Stimulated activated CD4-positive, alpha-beta T cell treated with anti-CD3 and anti-CD28 coated beads, Interleukin-12 subunit alpha, Interleukin-12 subunit beta, amount 100 ng/mL, for 4 hours (primary cell): Measurements from ENCODE around the gene CARS1.

Experiments
- DNase-seq: peaks from one replicate; pipeline ENCODE4 v3.0.0-alpha.2; 2020

The CARS1 gene

GRCh38 chr11:2990617-2991451, 66.4 kb downstream of the CARS1 start:
- peak; percentile 37 for DNase-seq

- no peak for DNase-seq
Observed at GRCh38 chr11:2989551-2989950, 67.7 kb downstream of the CARS1 start.

DNA sequence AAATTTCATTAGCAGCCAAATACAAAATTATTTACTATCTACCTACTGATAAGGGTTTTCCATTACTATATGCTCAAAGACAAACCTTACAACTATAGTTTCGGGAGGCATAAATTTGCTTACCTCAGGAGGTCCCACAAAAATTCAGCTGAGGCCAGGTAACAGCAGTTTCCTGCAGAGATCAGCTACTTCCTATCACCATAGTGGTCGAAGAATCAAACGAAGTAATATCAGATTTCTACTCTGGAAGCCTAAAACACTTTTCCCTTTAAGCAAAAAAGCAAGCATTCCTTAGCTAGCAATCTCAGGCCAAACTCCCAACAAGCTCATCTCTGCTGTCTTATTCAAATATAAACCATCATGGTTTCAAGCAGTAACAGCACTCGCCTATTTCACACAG, 68.2 kb downstream of the CARS1 start:
- no peak for DNase-seq

DNA sequence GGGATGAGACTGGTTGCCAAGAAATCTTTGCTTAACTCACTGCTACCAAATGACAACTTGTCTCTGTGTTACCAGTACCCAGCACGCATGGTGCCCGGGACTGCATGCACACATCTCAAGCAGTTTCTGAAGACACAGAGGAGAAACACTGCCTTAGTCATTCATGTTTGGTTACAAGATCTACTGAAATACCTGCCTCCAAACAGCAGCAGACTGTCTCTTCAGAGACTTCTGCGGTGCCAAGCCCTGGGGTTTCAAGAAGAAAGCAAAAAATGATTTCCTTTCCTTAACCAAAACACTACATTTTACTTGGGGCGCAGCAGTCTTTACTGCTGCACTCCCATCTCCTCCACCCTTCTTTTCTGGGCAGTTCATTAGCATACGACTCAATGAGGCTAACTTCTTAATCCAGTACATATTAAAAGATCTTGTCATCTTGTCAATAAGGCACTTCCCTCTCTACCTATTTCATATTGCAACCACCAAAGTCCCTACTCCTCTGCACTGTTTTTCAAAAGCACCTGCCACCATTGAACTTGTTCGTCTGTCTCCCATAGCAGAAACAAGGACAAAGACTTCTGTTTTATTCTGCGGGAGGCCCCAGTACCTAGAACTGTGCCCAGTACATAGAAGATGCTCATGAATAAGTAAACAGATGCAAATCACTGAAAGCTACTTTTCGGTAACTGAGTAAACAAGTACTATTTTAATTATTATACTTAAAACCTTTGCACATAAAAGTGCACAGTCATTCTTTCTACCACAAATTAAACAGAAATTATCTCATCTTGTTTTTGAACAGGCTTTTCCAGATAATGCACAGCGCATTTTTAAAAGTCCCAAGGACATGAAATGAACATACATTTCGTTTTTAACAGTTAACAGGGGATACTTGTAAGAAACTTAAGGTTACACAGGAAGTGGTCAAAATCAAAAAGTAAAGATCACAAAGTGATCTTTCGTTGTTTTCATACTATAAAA, 69.1 kb downstream of the CARS1 start:
- peak; percentile 24 for DNase-seq

DNA sequence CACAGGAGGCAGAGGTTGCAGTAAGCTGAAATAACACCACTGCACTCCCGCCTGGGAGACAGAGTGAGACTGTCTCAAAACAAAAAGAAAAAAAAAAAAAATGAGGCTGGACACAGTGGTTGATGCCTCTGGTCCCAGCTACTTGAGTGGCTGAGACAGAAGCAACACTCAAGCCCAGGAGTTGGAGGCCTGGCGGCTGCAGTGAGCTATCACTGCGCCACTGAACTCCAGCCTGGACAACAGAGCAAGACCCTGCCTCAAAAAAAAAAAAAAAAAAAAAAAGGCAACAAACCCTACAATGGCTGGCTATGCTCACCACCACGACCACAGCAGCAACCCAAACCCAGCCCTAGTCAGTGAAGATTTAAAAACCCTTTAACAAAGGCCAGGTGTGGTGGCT, 73.3 kb downstream of the CARS1 start:
- DNase-seq, result no peak

DNA sequence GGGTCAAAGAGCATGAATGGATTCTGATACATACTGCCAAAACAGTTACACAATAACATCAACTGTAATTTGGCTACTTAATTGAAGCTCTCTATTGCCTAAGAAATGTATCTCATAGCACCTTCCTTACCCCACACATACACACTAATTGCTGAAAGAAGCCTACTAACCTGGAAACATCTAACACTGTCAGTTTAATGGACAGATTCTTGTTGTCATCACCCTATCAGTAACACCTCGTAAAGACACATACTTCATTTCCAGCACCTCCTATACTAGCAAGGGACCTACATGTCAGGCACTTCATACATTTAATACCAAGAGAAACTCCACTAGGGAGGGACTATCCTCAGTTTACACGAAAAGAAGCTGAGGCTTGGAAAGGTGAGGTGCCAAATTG, 75.0 kb downstream of the CARS1 start:
- no peak for DNase-seq

GRCh38 chr11:2981130-2981529, 76.1 kb downstream of the CARS1 start:
- no peak for DNase-seq

DNA sequence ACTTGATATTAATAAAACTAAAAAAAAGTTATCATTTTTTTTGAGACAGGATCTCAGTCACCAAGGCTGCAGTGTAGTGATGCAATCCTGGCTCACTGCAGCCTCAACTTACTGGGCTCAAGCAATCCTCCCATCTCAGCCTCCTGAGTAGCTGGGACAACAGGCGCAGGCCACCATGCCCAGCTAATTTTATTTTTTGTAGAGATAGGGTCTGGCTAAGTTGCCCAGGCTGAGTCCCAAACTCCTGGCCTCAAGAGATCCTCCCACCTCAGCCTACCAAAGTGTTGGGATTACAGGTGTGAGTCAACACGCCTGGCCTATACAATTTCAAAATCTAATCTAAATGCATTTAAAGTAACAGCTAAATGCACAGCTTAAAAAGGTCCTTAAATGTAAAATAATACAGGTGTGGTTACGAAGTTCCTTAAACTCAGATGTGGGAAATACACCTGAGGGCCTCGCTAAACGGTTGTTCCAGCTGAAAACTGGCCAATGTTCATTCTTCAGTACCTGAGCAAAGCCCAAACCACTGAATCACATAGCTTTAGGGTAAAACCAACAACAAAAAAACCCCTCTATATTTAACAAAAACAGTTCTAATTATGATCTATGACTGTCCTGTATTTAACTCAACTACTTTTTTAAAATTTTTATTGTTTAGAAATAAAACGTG, 76.9 kb downstream of the CARS1 start:
- no peak for DNase-seq

DNA sequence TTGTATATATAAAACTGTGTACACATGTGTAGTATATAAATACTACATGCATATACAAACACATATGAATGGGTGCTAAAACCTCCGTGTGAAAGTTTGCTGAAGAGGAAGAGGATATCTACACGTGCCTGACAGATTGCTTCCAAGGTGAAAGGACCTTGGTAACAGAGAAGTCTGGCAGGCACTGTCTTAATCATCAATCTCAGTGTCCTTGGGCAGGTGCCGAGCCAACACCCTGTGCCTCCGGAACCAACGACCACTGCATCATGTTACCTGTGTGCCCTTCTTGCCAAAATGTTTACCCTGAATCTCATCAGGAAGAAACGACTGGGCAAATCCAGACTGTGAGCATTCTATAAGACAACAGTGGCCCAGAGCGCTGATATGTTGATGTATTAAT, 80.1 kb downstream of the CARS1 start:
- DNase-seq, result no peak

DNA sequence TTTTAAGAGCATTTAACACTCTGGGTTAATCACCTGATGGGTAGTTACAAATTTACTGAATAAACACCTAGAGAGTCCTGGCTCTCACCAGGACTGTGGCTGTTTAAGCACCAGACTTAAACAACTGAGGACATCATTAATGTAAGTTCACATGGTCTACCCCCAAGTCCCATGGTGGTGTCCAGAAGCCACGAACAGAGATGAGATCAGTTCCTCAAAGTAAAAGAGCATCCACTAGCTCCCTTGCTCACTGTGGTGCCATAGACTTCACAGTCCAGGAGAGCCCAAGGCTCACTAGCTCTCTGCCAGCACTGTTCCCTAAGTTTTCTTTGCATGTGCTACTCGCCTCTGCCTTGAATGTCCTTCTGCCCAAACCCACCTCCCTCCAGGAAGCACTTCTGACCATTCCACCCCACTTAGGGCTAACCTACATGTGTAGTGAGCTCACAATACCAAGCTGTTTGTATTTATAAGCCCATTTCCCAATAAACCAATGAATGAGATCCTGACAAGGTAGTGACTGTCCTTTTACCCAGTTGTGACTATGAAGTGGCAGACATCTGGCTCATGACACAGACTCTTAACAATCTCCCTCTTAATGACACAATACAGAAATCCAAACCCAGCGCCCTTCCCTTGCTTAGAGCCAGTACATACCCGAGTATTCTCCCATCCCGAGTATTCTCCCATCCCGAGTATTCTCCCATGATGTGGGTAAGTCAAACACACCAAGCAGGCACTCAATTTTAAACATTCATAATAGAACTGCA, 80.7 kb downstream of the CARS1 start:
- no peak for DNase-seq

GRCh38 chr11:2975594-2975993, 81.6 kb downstream of the CARS1 start:
- DNase-seq, result peak; percentile 21

- no peak for DNase-seq
Observed at GRCh38 chr11:2974272-2974671, 83.0 kb downstream of the CARS1 start.

DNA sequence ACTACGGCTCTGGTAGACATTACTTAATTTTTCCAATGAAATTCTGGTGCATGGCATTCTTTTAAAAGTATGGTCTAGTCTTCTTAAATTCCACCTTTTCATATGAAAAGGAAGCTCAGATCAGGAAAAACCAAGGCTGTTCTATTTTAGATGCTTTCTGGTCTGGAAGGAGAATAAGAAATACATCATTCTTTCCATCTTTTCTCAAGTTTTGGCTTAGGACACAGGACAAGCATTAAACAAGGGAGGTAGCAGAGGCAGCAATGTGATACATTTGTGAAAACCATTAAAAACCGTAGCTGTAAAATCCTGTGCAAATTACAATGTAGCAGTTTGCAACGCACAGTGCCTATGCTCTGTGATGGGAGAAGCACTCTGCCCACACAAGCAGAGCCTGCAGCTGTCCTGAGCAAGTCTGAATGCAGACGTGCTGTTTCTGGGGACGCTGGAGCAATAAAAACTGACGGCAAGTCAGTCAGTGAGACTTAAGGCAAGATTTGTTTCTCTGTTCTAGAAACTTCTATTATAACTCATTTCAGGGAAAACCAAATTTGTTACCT, 88.8 kb downstream of the CARS1 start:
- DNase-seq, result no peak

- no peak for DNase-seq
Observed at GRCh38 chr11:2964782-2965181, 92.4 kb downstream of the CARS1 start.

DNA sequence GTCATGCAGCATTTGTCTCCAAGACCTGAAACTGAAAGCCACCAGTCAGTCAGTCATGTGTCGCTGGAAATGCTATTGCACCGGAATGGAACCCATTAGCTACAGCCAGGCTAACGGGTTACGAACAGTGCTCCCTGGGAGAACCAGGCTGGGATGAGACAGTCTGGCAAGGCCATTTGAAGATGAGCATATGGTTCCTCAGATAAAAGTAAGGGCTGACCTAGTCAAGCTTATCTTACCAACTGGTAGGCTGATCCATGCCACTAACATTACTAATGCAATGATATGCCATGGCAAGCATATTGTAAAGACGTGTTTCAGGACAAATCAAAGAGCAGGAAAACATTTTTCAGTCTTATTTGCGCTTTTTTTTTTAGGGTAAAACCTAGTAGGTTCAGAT, 93.5 kb downstream of the CARS1 start:
- no peak for DNase-seq

GRCh38 chr11:2963112-2963754, 94.0 kb downstream of the CARS1 start:
- DNase-seq, result no peak

DNA sequence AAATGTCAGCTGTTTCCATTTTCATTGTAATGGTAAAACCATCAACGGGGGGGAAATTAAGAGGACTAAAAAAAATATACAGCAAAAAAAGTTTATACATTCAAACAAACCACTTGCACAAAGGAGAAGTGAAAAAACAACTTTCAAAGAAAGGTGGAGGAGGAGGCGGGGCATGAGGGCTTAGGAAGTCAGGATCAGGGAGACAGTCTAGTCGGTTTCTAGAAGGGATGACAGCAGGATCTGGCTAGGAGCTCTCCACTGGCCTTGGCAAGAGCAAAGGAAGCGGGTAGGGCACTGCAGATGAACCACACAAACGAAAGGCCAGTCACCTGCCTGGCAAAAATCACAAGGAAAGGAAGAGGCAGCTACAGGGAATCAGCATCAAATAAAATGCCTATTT, 96.1 kb downstream of the CARS1 start:
- no peak for DNase-seq

- DNase-seq, result no peak
Observed at GRCh38 chr11:2960139-2960538, 97.1 kb downstream of the CARS1 start.

- no peak for DNase-seq
Observed at GRCh38 chr11:2958251-2958650, 99.0 kb downstream of the CARS1 start.

DNA sequence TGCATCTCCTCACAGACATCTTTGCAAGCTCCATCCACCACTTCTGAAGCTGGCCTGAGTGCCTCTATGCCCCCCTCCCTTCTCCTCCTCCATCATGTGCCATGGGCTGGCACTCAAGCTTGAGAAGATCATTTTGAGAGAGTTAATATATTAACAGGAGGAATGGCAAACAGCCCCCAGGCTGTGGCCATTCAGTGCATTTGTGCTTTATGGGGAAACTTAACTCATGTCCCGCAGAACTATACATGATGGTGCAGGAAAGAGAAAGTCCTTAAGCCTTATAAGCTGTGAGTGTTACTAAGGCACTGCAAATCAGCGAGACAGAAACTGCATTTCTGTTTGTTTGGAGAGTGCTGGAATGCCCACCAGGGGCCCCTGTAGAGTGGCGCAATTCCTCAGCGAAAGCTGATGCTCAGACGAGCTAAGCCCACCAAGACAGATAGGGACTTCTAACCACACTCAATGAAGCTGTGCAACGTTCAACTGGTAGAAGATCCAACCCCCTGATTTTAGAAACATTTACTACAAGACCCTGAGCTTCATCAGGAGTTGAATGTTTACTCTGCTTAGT, 101.2 kb downstream of the CARS1 start:
- no peak for DNase-seq

DNA sequence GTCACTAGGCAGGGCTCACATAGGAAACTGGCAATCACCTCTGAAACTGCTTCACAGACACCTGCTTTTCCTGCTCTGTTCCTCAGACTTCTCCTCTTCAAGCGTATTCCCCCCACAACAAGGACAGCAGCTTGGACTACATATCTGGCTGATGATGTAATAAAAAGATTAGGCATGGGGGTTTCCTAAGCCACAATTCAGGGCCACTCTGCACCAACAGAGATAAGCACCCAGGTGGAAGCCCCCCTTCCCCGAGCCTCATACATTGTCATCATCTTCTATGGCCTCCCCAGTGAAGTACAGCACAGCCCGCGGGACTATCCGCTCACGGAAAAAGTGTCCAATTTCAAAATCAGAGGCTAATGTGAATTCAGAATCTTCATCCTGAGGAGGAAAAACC, 103.0 kb downstream of the CARS1 start:
- no peak for DNase-seq
